Prostate gland (tissue), 2 donors: ENCODE data around the gene IKZF4. TPM values are rescaled to one million over a fixed set of nuclear protein-coding genes. Genes with fewer than 3 reads are reported as not detected.

Experiments
- DNase-seq: peaks from one replicate; pipeline ENCODE4 v3.0.0-alpha.2; 2019; ENCODE audit warnings: low spot score
- H3K27ac ChIP-seq, 2 donors: fragments of 200-600 bp; sonication (generic); 2 replicates each; pipeline ENCODE4 v1.5.1; 2017 to 2019
- H3K27me3 ChIP-seq: fragments of 200-600 bp; sonication (generic); replicated peaks from 2 replicates; pipeline ENCODE4 v1.5.1; 2019; ENCODE audit not compliant: insufficient read depth
- H3K36me3 ChIP-seq, 2 donors: fragments of 200-600 bp; sonication (generic); 1 replicate in 1 of 2; 2 replicates in 1 of 2; pipeline versions ENCODE4 v1.5.1 to v1.8.1; 2017 to 2019
- H3K4me1 ChIP-seq: fragments of 200-600 bp; sonication (generic); replicated peaks from 2 replicates; pipeline ENCODE4 v1.5.1; 2019
- H3K4me3 ChIP-seq, 2 donors: fragments of 200-600 bp; sonication (generic); 2 replicates each; pipeline ENCODE4 v1.5.1; 2017 to 2019
- H3K9me3 ChIP-seq: fragments of 200-600 bp; sonication (generic); 2 replicates; pipeline ENCODE4 v1.5.1; 2017
- CTCF ChIP-seq, 4 experiments: fragments of 200-600 bp in 2 of 4; fragments of 450-650 bp in 2 of 4; sonication (generic) in 2 of 4; IDR thresholded peaks; 1 replicate in 3 of 4; 2 replicates in 1 of 4; pipeline ENCODE4 v1.5.1; 2016 to 2019; ENCODE audit warnings: antibody characterized with exemption in 4 of 4, mild to moderate bottlenecking in 2 of 4, moderate library complexity in 2 of 4
- POLR2A ChIP-seq: fragments of 450-650 bp; IDR thresholded peaks from one replicate; pipeline ENCODE4 v1.6.1; 2016; ENCODE audit warnings: antibody characterized with exemption, mild to moderate bottlenecking
- POLR2AphosphoS5 ChIP-seq: sonication (generic); formaldehyde crosslinking; IDR thresholded peaks from one replicate; pipeline ENCODE4 v1.6.1; 2017; ENCODE audit warnings: antibody characterized with exemption
- WGBS: methylation state at CpG from one replicate; pipeline ENCODE4 v1.1.5; 2018; 5-methylcytosine and 5-hydroxymethylcytosine counted together
- intact Hi-C: fragments of 100-400 bp; cut with DNase I; formaldehyde crosslinking; loops from one replicate; pipeline ENCODE4 v1.14.2; 2022
- total RNA-seq, 2 donors: library from RNA; depleted of rRNA; stranded (reverse); fragments of >200 nt; gene quantifications; one replicate each; pipeline ENCODE4 v1.1.0, GENCODE V29; 2016

The IKZF4 gene
- 1 to 10 TPM; 2.2 to 6.2 TPM for total RNA-seq

- DNase-seq, result no peak
- Histone ChIP-seq H3K4me1 (no peaks in the 10 kb centered on the region), H3K27ac (peak within 1 kb of the TSS; percentile 41 to 47), H3K27me3 (no peaks in the 10 kb centered on the region), H3K4me3 (no peak within 1 kb of the TSS), H3K9me3 (no peaks in the 10 kb centered on the region), H3K36me3 (no peaks in the 10 kb centered on the region)
- intact Hi-C loops, result no loop called here
- TF ChIP-seq POLR2A, result no peak
- no peak for TF ChIP-seq POLR2AphosphoS5
- TF ChIP-seq CTCF (IDR thresholded peaks at IDR 0.05), result no peak
- 33% methylated on average over 10 of the region's 10 CpGs for WGBS
These were observed at the start of gene IKZF4 for GRCh38 chr12:56020423-56021184. Gene IKZF4, plus strand, starts transcription at chr12:56021043. Its CDS starts 451 bp downstream, at chr12:56021494.

- intact Hi-C loops, result no loop called here
- H3K36me3 ChIP-seq, result no peaks in the 10 kb centered on the region
- DNase-seq, result no peak
- H3K27me3 ChIP-seq, result no peaks in the 10 kb centered on the region
- no peak overlapping the region for H3K4me3 ChIP-seq
- H3K4me1 ChIP-seq, result no peaks in the 10 kb centered on the region
- peak overlapping the region; percentile 91 to 94 for H3K27ac ChIP-seq
- 51% methylated on average over 3 of the region's 3 CpGs for WGBS
- TF ChIP-seq POLR2AphosphoS5, result no peak
- TF ChIP-seq POLR2A, result no peak
- no peak for TF ChIP-seq CTCF (IDR thresholded peaks at IDR 0.05)
- H3K9me3 ChIP-seq, result no peaks in the 10 kb centered on the region
These were observed 48.8 kb upstream of the IKZF4 start for GRCh38 chr12:55972042-55972441.

- 22% methylated on average over 1 of the region's 1 CpG for WGBS
- Histone ChIP-seq H3K27me3 (no peaks in the 10 kb centered on the region), H3K9me3 (no peaks in the 10 kb centered on the region), H3K27ac (peak overlapping the region; percentile 91 to 94), H3K36me3 (no peaks in the 10 kb centered on the region), H3K4me3 (peak overlapping the region; percentile 50 to 52), H3K4me1 (no peaks in the 10 kb centered on the region)
- TF ChIP-seq POLR2A, result no peak
- no peak for TF ChIP-seq POLR2AphosphoS5
- no peak for TF ChIP-seq CTCF (IDR thresholded peaks at IDR 0.05)
- no peak for DNase-seq
- intact Hi-C loops, result no loop called here
These were observed 48.4 kb upstream of the IKZF4 start for GRCh38 chr12:55972456-55972855.

GRCh38 chr12:55972911-55973598, 47.8 kb upstream of the IKZF4 start:
- no peaks in the 10 kb centered on the region for H3K4me1 ChIP-seq
- H3K27me3 ChIP-seq, result no peaks in the 10 kb centered on the region
- peak; percentile 82 for TF ChIP-seq POLR2A
- no peak for TF ChIP-seq POLR2AphosphoS5
- peak overlapping the region; percentile 50 to 52 for H3K4me3 ChIP-seq
- peak overlapping the region; percentile 91 to 94 for H3K27ac ChIP-seq
- peak; percentile 23 for DNase-seq
- under 1% methylated on average over 18 of the region's 18 CpGs for WGBS
- H3K36me3 ChIP-seq, result no peaks in the 10 kb centered on the region
- H3K9me3 ChIP-seq, result no peaks in the 10 kb centered on the region
- intact Hi-C loops, result no loop called here

GRCh38 chr12:55973599-55974307, 47.1 kb upstream of the IKZF4 start, which contains the start of gene RAB5B:
Gene RAB5B, plus strand, starts transcription at chr12:55974078. Its CDS starts 12,883 bp downstream, at chr12:55986961.
- no peaks in the 10 kb centered on the region for H3K36me3 ChIP-seq
- WGBS, result under 1% methylated on average over 36 of the region's 39 CpGs
- peak within 1 kb of the TSS; percentile 94 to 98 for H3K27ac ChIP-seq
- intact Hi-C loops, result no loop called here
- H3K4me1 ChIP-seq, result no peaks in the 10 kb centered on the region
- H3K27me3 ChIP-seq, result no peaks in the 10 kb centered on the region
- no peaks in the 10 kb centered on the region for H3K9me3 ChIP-seq
- H3K4me3 ChIP-seq, result peak within 1 kb of the TSS; percentile 76 to 94
- DNase-seq, result peak; percentile 100
- TF ChIP-seq POLR2AphosphoS5 (peak; percentile 98), CTCF (IDR thresholded peaks at IDR 0.05) (peak; percentile 50 to 85 (median 51)), POLR2A (peak; percentile 100)
